Neural cell (in vitro differentiated cells): Measurements from ENCODE around the gene BTBD1.

Source experiments
- CTCF ChIP-seq: fragments of 450-650 bp; IDR thresholded peaks from 2 replicates; pipeline ENCODE4 v1.5.1; 2014; ENCODE audit warnings: antibody characterized with exemption, mild to moderate bottlenecking, moderate library complexity; ENCODE audit not compliant: poor library complexity, severe bottlenecking
- EP300 ChIP-seq: fragments of 450-650 bp; conservative IDR thresholded peaks from 2 replicates; pipeline ENCODE4 v1.6.1; 2014; ENCODE audit warnings: antibody characterized with exemption, mild to moderate bottlenecking, moderate library complexity; ENCODE audit not compliant: poor library complexity, severe bottlenecking
- TAF1 ChIP-seq: IDR thresholded peaks from 2 replicates; pipeline ENCODE4 v1.6.1; 2012; ENCODE audit warnings: low read depth

GRCh38 chr15:82995076-82995475 lies 72.0 kb downstream of the BTBD1 start:
- TF ChIP-seq CTCF (no peak), EP300 (no peak), TAF1 (no peak)
